ENCODE results near the gene PIH1D1.
"Not testable (repeated sequence)": the region's sequence is repeated elsewhere in the genome, so short reads cannot be mapped to it uniquely, and the experiment has no call there.

The PIH1D1 gene

DNA sequence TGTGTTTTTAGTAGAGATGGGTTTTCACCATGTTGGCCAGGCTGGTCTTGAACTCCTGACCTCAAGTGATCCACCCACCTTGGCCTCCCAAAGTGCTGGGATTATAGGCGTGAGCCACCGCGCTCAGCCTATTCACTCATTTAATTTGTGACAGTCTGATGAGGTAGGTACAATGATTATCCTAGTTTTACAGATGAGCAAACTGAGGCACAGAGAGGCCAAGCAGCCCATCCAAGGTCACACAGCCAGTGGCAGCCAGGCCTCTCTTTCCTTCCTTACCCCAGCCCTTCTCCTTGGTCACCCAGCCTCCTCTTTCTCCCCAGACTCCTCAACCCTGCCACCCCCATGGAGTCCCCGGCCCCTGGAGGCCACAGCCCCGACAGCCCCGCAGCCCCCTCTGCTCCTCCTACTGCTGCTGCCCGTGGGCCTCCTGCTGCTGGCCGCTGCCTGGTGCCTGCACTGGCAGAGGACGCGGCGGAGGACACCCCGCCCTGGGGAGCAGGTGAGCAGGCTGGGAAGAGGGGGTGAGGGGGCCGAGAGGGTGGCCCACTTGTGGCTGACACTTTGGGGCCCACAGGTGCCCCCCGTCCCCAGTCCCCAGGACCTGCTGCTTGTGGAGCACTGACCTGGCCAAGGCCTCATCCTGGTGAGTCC lies 28.5 kb upstream of the PIH1D1 start:
- DNase-seq = no peak

DNA sequence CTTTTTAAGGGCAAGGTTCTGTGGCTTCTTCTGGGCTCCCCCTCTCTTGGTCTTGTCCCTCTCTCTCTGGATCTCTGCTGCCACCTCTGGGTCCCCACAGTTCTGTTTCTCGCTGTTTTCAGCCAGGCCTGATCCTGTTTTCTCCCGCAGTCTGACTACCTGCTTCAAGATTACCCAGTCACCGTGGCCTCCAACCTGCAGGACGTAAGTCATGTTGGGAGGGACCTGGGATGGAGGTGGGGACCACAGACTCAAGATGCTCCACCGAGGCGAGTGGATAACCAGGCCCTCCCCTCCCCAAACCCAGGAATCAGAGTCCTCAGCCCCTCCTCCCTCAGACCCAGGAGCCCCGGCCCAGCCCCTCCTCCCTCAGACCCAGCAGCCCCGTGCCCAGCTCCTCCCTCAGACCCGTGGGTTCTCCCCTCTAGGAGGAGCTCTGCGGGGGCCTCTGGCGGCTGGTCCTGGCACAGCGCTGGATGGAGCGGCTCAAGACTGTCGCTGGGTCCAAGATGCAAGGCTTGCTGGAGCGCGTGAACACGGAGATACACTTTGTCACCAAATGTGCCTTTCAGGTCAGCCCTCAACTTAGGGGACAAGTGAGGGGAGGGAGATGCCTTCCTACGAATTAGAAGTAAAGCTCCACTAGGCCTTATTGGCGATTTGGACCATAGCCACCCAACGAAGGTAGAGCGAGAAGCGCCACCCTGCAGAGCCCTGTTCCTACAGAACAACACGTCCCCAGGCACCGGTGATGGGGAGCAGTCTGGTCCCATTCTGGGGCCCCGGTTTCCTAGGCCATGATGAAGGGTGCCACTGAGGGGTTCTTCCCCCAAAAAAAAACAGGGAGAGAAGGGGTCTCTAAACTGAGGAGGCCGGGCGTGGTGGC lies 24.6 kb upstream of the PIH1D1 start:
- DNase-seq = no peak

DNA sequence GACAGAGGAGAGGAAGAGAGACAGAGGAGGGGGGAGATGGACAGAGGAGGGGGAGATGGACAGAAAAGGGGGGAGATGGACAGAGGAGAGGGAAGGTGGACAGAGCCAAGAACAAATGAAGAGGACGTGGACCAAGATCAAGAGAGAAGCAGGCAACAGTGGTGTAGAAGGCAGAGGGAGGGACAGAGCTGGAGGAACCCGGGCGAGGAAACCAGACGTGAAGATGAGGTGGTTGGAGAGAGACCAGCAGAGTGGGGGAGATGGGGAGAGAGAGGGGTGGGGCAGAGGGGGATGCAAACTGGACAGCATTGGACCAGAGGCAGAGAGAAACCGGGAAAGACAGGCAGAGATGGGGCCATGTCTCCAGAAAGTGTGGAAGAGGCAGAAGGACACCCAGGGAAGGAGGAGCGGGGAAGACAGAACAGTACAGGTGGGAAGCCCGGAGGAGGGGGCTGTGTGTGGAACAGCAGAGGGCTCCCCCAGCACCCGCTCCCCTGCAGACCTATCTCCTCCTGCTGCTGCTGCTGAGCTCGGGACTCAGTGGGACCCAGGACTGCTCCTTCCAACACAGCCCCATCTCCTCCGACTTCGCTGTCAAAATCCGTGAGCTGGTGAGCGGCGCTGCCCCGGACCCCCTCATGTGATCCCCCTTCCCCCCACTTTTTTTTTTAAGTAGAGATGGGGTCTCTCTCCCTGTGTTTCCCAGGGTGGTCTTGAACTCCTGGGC lies 23.7 kb upstream of the PIH1D1 start:
- DNase-seq = no peak

DNA sequence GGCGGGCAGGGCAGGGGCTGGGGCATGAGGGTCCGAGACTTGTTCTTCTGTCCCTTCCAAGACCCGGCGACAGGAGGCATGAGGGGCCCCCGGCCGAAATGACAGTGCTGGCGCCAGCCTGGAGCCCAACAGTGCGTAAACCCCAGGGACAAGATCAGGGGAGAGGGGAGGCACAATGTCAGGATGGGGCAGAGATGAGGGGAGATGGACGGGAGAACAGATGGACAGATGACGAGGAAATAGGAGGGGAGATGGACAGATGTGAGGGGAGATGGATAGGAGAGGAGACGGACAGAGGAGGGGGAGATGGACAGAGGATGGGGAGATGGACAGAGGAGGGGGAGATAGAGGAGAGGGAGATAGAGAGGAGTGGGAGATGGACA lies 22.9 kb upstream of the PIH1D1 start:
- no peak for DNase-seq

DNA sequence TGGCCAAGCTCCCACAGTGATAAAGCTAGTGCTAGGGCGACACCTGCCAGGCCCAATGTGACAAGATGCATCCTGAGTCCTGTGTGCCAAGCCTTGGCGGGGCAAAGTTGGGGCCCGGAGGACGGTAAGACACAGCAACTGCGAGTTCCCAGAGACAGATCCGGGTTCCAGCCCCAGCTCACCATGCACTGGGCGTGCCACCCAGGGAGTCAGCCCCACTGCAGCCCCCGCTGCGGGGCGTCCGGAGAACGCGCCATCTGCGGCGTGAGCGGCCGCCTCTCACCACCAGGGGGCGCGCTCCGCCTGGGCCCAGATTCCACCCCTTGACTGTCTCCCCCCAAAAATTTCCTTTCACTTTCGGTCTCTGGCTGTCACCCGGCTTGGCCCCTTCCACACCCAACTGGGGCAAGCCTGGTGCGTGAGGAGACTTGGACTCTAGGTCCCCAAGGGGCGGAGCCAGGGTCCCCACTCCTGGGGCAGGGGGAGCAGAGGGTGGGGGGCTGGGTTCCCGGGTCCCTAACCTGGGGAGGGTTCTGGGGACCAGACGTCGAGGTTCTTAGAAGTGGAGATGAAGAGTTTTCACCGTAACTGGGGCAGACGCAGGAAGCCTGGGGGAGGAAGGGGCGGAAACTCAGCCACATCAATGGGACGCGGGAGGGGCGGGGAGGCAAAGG lies 22.4 kb upstream of the PIH1D1 start, which contains the start of gene FLT3LG:
FLT3LG (plus strand) TSS at position 348 of the 674 bp plus-strand sequence. CDS start 425 bp downstream, outside the sequence.
- peak; percentile 71 for DNase-seq

DNA sequence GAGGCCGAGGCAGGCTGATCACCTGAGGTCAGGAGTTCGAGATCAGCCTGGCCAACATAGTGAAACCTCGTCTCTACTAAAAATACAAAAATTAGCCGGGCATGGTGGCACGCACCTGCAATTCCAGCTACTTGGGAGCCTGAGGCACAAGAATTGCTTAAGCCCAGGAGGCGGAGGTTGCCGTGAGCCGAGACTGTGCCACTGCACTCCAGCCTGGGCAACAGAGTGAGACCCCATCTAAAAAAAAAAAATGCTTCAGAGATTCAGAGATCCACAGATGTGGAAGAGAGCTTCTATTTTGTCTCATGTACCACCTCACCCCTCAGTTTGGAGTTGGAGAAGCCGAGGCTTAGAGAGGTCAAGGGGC lies 21.9 kb upstream of the PIH1D1 start:
- not testable (repeated sequence) for DNase-seq

DNA sequence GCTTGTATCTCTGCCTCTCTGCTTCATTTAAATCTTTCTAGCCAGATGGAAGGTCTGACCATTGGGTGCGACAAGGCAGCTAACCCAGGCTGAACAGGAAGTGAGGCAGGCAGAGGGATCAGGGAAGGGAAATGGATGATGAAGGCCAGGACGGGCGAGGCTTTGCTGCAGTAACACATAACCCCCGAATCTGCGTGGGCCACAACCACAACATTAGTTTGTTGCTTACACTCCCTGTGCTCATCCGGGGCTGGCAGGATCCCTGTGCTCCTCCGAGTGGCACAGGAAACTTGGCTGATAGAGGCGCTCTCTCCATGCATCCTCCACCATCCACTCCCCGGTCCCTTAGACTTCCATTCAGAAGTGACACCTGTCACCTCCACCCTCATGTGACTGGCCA lies 21.3 kb upstream of the PIH1D1 start:
- no peak for DNase-seq

DNA sequence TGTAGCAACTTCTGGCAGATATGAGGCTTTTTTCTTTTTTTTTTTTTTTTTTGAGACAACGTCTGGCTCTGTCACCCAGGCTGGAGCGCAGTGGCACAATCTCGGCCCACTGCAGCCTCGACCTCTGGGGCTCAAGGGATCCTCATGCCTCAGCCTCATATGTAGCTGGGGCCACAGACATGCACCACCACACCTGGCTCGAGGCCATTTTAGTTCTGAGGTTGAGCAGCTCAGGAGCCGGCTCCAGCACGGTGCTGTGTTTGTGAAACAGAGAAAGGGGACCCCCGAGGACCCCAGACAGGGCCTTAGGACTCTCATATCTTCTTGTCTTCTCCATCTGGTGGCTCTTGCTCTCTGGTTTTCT lies 19.0 kb upstream of the PIH1D1 start:
- DNase-seq = no peak

DNA sequence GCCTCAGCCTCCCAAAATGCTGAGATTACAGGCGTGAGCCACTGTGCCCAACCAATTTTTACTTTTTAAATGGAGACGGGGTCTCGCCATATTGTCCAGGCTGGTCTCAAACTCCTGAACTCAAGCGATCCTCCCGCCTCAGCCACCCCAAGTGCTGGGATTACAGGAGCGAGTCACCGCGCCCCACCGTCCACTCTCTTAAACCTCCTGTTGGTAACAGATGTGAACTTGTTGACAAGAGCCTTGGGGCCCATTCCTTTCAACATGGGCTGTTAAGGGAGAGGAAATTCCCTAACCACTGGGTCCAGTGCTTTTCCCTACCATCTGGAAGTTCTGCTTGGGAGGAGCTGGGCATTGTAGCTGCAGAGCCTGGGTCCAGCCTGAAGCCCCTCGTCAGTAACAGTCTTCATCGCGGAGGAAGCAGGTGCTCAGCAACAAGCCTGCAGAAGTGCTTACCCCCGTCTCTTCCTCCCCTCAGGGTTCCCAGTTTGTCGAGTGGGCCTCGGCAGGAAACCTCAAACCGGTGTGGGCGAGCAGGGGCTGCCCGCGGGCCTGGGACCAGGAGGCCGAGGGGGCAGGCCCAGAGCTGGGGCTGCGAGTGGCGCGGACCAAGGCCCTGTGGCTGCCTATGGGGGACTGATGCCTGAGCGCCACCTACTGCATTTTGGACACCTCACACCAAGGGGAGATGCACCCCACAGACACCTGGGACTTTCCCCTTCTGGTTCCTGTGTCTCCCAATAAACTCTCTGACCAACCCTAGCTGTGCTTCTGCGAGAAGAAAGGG lies 18.4 kb upstream of the PIH1D1 start:
- DNase-seq = no peak

DNA sequence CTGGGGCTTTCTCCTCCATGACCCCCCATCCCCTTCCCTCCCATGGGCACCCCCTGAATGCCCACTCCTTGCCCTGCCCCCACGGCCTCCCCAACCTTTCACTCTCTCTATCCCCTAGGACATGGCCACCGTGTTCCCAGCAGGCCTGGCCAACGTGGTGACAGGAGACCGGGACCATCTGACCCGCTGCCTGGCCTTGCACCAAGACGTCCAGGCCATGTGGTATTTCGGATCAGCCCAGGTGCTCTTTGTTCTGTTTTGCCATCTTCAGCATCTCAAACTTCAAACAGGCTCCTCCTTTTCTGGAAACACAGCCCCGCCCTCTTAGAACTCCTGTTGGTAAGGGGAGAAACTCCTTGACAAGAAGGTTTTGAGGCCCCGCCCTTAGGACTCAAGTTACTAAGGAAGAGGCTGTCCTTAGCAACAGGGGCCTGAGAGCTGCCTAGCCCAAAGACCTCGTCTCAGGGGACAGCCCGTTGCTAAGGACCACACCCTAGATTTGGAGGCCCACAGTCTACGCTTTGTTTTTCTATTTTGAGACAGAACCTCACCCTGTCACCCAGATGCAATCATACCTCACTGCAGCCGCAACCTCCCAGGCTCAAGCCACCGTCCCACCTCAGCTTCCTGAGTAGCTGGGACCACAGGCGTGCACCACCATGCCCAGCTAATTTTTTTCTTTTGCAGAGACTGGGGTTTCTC lies 17.3 kb upstream of the PIH1D1 start:
- no peak for DNase-seq

DNA sequence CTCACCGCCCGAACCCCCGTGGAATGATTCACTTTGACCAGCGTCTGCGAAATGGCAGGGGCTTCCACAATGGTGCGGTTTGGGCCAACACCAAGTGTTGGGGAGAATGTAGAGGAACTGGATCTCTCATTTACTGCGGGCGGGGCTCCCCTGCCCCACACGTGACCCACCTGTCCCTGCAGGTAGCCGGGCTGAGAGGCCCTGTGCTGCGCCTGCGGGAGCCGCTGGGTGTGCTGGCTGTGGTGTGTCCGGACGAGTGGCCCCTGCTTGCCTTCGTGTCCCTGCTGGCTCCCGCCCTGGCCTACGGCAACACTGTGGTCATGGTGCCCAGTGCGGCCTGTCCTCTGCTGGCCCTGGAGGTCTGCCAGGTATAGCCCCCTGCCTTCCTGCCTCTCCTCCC lies 16.6 kb upstream of the PIH1D1 start:
- no peak for DNase-seq

DNA sequence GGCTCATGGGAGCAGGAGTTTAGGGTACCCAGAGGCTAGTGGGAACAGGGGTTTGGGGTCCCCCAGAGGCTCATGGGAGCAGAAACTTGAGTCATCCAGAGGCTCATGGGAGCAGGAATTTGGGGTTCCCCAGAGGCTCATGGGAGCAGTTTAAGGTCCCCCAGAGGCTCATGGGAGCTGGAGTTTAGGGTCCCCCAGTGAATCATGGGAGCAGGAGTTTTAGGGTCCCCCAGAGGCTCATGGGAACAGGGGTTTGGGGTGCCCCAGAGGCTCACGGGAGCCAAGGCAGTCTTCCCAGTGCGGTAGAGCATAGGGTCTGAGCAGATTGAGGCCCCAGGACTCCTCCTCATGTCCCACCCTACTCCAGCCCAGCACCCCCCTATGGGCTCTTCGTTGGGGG lies 13.8 kb upstream of the PIH1D1 start:
- DNase-seq = no peak

DNA sequence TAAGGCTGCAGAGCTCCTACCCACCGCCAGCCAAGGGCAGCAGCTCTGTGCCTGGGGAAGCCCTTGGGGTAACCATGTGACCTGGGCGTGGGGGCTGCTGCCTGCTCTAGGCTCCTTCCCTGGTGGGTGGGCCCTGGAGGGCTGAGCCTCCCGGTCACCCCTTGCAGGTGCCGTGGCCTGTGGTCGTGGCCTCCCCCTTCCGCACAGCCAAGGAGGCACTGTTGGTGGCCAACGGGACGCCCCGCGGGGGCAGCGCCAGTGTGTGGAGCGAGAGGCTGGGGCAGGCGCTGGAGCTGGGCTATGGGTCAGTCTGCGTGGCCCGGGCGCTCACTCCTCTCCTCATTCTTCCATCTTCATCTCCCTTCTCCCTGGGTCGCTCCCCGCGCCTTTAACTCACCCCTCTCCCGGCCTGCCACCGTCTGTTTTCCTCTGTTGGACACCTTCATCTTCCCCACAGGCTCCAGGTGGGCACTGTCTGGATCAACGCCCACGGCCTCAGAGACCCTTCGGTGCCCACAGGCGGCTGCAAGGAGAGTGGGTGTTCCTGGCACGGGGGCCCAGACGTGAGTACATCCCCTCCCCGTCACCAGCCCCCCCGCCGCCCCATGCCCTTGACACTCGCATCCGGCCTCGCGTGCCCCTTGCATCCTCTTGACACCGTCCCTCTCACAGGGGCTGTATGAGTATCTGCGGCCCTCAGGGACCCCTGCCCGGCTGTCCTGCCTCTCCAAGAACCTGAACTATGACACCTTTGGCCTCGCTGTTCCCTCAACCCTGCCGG lies 12.5 kb upstream of the PIH1D1 start:
- no peak for DNase-seq

DNA sequence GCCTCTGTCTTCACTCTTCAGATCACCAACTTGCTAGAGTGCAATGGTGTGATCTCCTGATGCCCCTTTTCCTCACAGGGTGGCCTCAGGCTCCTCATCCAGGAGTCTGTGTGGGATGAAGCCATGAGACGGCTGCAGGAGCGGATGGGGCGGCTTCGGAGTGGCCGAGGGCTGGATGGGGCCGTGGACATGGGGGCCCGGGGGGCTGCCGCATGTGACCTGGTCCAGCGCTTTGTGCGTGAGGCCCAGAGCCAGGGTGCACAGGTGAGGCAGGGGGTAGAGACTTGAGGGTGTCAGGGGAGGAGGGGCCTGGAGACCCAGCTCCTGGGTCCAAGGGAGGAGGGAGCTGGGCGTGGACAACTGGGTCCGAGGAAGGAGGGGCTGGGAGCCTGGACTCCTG lies 10.9 kb upstream of the PIH1D1 start:
- DNase-seq = no peak

DNA sequence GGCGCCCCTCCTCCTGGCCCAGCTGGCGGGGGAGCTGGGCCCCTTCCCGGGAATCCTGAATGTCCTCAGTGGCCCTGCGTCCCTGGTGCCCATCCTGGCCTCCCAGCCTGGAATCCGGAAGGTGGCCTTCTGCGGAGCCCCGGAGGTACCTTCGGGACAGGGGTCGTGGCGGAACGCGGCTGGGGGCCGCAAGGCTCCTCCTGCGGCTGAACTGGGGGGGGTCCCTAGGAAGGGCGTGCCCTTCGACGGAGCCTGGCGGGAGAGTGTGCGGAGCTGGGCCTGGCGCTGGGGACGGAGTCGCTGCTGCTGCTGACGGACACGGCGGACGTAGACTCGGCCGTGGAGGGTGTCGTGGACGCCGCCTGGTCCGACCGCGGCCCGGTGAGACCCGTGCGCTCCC lies 10.0 kb upstream of the PIH1D1 start:
- no peak for DNase-seq

DNA sequence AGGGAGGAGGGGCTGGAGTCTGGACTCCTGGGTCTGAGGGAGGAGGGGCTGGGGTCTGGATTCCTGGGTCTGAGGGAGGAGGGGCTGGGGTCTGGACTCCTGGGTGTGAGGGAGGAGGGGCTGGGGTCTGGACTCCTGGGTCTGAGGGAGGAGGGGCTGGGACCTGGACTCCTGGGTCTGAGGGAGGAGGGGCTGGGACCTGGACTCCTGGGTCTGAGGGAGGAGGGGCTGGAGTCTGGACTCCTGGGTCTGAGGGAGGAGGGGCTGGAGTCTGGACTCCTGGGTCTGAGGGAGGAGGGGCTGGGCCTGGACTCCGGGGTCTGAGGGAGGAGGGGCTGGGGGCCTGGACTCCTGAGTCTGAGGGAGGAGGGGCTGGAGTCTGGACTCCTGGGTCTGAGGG lies 9.5 kb upstream of the PIH1D1 start:
- DNase-seq = not testable (repeated sequence)

DNA sequence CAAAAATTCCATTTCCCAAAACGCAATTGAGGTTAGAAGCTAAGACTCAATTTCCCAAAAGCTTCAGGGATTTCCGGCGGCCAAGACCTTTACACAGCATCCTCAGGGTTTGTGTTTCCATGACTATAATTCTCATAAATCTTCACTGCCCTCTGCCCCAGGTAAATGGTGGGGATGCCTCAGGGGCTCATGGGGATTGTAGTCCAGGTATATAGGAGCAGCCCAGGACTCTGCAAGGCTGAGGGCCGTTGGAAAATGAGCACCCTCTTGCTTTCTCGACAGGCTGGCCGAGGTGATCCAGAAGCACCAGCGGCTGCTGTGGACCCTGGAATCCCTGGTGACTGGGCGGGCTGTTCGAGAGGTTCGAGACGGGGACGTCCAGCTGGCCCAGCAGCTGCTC lies 7.8 kb upstream of the PIH1D1 start:
- no peak for DNase-seq

DNA sequence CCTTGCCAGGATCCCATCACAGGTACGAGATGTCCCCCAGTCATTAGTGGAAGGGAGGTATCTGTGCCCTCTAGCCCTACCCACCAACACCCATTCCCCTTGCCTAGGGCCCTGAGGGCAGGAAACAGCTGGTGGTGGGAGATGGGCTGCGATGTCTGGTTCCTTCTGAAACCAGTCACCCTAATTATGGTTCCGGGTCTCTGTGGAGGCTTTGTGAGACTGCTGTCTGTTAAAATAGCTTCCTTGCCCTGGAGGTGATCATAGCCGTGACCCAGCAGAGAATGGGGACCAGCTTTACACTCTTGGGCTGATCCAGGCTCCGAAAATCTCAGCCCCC lies 6.9 kb upstream of the PIH1D1 start:
- DNase-seq = no peak

DNA sequence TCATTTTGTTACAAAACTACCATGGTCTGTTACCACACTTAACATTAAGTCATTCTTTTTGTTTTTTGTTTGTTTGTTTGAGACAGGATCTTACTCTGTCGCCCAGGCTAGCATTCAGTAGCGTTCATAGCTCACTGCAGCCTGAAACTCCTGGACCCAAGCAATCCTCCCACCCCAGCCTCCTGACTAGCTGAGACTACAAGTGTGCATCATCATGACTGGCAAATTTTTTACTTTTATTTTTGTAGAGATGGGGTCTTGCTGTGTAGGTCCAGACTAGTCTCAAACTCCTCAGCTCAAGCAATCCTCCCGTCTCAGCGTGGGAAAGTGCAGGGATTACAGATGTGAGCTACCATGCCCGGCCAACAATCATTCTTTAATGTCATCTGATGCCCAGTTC lies 4.7 kb upstream of the PIH1D1 start:
- no peak for DNase-seq

DNA sequence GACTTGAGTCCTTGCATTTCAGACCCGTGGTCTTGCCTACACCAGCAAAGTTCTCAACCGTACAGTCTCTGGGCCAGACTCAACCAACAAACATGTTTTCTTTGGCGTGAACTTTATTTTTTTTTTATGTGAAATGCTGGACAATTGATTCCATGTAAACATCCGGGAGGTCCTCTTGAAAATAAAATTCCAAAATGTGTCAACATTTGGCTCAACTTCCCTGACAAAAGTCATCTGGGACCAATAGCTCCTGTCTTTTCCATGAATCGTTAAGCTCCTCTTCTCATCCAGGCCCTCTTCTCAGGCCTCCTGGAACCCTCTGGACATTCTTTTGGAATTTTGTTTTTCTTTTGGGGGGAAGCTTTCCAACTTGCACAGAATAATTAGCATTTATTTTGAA lies 4.2 kb upstream of the PIH1D1 start:
- no peak for DNase-seq

DNA sequence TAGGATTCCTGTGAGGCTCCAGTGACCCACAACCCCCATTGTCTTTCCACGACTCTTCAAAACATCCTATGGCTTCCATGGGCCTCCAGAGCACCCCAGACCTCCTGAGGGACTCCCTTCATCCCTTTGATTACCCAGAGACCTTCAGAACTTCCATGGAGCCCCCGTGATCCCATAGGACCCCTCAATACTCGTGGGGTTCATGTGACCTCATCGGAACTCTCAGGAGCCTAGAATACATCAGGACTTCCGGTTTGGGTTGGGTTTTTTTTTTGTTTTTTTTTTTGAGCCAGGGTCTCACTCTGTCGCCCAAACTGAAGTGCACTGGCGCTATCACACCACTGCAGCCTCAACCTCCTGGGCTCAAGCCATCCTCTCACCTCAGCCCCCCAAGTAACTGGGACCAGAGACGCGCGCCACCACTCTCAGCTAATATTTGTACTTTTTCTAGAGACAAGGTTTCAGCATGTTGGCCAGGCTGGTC lies 2.2 kb upstream of the PIH1D1 start:
- no peak for DNase-seq
